SU-DHL-6 (cell line): Measurements from ENCODE around the gene UTP25.

ENCODE experiments used
- H2AFZ ChIP-seq: fragments of 200-600 bp; sonication (generic); 2 replicates; pipeline ENCODE4 v1.6.1; 2014; ENCODE audit warnings: low read depth, mild to moderate bottlenecking, moderate library complexity, mixed read lengths, antibody characterized with exemption, low read length; ENCODE audit not compliant: severe bottlenecking
- H3F3A ChIP-seq: fragments of 200-600 bp; shearing (Covaris generic); 2 replicates; pipeline ENCODE4 v1.6.0; 2016; ENCODE audit warnings: antibody characterized with exemption, mild to moderate bottlenecking; ENCODE audit not compliant: insufficient read depth
- H3K27ac ChIP-seq: fragments of 200-600 bp; sonication (generic); 2 replicates; pipeline ENCODE4 v1.5.1; 2016; ENCODE audit warnings: low read depth, mild to moderate bottlenecking, low read length, moderate library complexity, mixed read lengths
- H3K27me3 ChIP-seq: fragments of 200-600 bp; sonication (generic), shearing (Covaris generic); 2 replicates; pipeline ENCODE4 v1.6.0; 2014; ENCODE audit warnings: mild to moderate bottlenecking, low read length
- H3K36me3 ChIP-seq: fragments of 200-600 bp; sonication (generic); 2 replicates; pipeline ENCODE4 v1.6.1; 2014; ENCODE audit warnings: mild to moderate bottlenecking, low read length, mixed read lengths
- H3K4me2 ChIP-seq: fragments of 300-600, 200-600 bp; shearing (Covaris generic), sonication (generic); 2 replicates; pipeline ENCODE4 v1.6.0; 2014; ENCODE audit warnings: low read length, low read depth, mild to moderate bottlenecking; ENCODE audit not compliant: poor library complexity, severe bottlenecking
- H3K4me3 ChIP-seq: fragments of 200-600 bp; sonication (generic); 2 replicates; pipeline ENCODE4 v1.5.1; 2014; ENCODE audit warnings: antibody characterized with exemption, low read length, mild to moderate bottlenecking, mixed read lengths; ENCODE audit not compliant: insufficient read depth, poor library complexity, severe bottlenecking
- H3K79me2 ChIP-seq: fragments of 200-600 bp; sonication (generic); 2 replicates; pipeline ENCODE4 v1.6.1; 2014; ENCODE audit warnings: mild to moderate bottlenecking, low read length, moderate library complexity; ENCODE audit not compliant: insufficient read depth
- H3K9ac ChIP-seq: fragments of 200-600 bp; sonication (generic); 2 replicates; pipeline ENCODE4 v1.7.0; 2014; ENCODE audit warnings: mild to moderate bottlenecking, low read length
- H3K9me2 ChIP-seq: fragments of 200-600 bp; sonication (generic); replicated peaks from 2 replicates; pipeline ENCODE4 v1.6.1; 2014; ENCODE audit warnings: low read length; ENCODE audit not compliant: insufficient read depth
- H3K9me3 ChIP-seq: fragments of 200-600 bp; sonication (generic); 2 replicates; pipeline ENCODE4 v1.6.1; 2014; ENCODE audit warnings: low read length, mixed read lengths; ENCODE audit not compliant: insufficient read depth
- H4K20me1 ChIP-seq: fragments of 200-600 bp; sonication (generic); 2 replicates; pipeline ENCODE4 v1.6.1; 2014; ENCODE audit warnings: low read depth, mild to moderate bottlenecking, antibody characterized with exemption, low read length, moderate library complexity, mixed read lengths
- EZH2phosphoT487 ChIP-seq: fragments of 200-600 bp; sonication (generic), shearing (Covaris generic); conservative IDR thresholded peaks from 2 replicates; pipeline ENCODE4 v1.6.1; 2018; ENCODE audit warnings: mild to moderate bottlenecking, antibody characterized with exemption, low read length, moderate library complexity, mixed read lengths
- TF ChIP-seq, protein P1 (sequence below): fragments of 200-600 bp; sonication (generic); IDR thresholded peaks from one replicate; pipeline ENCODE4 v1.5.1; 2017; ENCODE audit warnings: antibody characterized with exemption, mild to moderate bottlenecking, low read length, moderate library complexity; ENCODE audit not compliant: insufficient read depth, poor library complexity, severe bottlenecking

The UTP25 gene, protein sequence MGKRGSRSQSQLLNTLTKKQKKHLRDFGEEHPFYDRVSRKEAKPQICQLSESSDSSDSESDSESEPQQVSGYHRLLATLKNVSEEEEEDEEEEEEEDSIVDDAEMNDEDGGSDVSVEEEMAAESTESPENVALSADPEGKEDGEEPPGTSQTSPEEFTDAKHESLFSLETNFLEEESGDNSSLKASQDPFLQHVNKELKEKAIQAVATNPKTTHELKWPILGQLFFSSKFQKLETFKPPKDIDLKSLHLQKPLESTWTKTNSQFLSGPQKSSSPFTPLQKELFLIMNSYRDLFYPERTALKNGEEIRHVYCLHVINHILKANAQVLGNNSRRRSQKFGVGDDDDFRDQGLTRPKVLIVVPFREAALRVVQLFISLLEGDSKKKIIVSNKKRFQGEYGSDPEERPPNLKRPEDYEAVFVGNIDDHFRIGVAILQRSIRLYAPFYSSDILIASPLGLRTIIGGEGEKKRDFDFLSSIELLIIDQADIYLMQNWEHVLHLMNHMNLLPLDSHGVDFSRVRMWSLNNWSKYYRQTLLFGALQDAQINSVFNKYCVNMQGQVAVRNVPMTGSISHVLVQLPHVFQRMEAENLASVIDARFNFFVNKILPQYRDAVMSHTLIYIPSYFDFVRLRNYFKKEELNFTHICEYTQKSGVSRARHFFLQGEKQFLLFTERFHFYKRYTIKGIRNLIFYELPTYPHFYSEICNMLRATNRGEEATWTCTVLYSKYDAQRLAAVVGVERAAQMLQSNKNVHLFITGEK

DNA sequence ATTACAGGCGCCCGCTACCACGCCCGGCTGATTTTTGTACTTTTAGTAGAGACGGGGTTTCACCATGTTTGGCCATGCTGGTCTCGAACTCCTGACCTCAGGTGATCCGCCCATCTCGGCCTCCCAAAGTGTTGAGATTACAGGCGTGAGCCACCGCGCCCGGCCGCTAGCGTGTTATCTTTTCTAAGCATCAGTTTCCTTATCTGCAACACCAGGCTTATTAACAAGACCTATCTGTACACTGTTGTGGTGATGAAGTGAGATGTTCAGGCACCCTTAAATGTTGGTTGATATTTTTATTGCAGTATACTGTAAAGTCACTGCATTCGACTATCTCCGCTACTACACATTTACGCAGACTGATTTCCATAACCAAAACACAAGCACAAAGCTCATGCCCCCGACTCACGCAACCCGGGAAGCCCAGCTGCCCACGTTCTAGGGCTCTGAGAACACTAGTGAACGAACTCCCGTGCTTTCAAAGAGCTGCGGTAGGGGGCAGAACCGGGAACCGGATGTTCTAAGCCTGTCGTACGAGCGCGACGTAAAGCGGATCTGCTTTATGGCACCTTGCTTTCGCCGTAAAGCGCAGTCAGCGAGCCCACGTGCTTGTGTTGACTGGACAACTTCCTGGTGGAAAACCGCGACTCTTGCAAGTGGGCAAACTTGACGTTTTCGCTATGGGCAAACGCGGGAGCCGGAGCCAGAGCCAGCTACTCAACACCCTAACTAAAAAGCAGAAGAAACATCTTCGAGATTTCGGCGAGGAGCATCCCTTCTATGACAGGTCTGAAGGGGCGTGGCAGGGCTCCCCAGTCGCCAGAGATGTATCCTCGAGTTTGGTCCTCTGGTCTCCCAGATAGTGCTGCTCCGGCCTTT is at the start of gene UTP25:
Gene UTP25, plus strand, starts transcription at position 589 of the 879 bp plus-strand sequence. Its CDS starts 92 bp downstream, at position 681.
- peaks cover 32% of the 10 kb centered on the region for H3K79me2 ChIP-seq
- H3K27ac ChIP-seq, result peak within 1 kb of the TSS; percentile 44
- no peaks in the 10 kb centered on the region for H3K27me3 ChIP-seq
- H3K4me2 ChIP-seq, result peak within 1 kb of the TSS; percentile 65
- peak within 1 kb of the TSS; percentile 71 for H3K9ac ChIP-seq
- no peaks in the 10 kb centered on the region for H4K20me1 ChIP-seq
- 0 out of 2 replicates have a peak, but pooled peaks cover 3% of the 10 kb centered on the region for H3F3A ChIP-seq
- no peaks in the 10 kb centered on the region for H3K9me2 ChIP-seq
- H3K9me3 ChIP-seq, result no peaks in the 10 kb centered on the region
- H2AFZ ChIP-seq, result peak within 1 kb of the TSS; percentile 81
- TF ChIP-seq, protein P1, sequence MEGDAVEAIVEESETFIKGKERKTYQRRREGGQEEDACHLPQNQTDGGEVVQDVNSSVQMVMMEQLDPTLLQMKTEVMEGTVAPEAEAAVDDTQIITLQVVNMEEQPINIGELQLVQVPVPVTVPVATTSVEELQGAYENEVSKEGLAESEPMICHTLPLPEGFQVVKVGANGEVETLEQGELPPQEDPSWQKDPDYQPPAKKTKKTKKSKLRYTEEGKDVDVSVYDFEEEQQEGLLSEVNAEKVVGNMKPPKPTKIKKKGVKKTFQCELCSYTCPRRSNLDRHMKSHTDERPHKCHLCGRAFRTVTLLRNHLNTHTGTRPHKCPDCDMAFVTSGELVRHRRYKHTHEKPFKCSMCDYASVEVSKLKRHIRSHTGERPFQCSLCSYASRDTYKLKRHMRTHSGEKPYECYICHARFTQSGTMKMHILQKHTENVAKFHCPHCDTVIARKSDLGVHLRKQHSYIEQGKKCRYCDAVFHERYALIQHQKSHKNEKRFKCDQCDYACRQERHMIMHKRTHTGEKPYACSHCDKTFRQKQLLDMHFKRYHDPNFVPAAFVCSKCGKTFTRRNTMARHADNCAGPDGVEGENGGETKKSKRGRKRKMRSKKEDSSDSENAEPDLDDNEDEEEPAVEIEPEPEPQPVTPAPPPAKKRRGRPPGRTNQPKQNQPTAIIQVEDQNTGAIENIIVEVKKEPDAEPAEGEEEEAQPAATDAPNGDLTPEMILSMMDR, result peak; percentile 43
- TF ChIP-seq EZH2phosphoT487, result no peak
- H3K36me3 ChIP-seq, result peaks cover 19% of the 10 kb centered on the region; the same call in 1 of the 2 replicates
- peak within 1 kb of the TSS; percentile 82 for H3K4me3 ChIP-seq

DNA sequence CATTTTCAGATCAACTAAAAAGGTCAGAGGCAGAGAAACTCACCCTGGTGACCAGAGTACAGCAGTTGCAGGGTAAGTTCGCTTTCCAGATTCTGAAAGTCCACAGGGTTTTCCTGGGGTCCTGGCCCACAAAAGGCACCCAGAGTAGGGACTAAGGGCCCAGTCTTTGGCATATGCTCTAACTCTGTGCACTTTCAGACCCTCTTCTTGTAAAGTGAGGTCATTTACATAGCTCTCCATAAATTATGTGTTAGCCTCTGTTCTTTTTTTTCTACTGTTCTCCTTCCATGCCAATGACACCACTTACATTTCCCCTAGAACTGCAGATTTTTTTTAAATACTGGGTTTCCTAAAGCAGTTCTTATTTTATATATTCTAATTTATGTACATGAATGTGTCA is 49.7 kb upstream of the UTP25 start:
- no peaks in the 10 kb centered on the region for H3F3A ChIP-seq
- no peak overlapping the region for H3K4me3 ChIP-seq
- no peaks in the 10 kb centered on the region for H3K9me3 ChIP-seq
- no peak overlapping the region for H2AFZ ChIP-seq
- no peaks in the 10 kb centered on the region for H3K9me2 ChIP-seq
- no peak for TF ChIP-seq EZH2phosphoT487
- TF ChIP-seq, protein P1, result no peak
- no peaks in the 10 kb centered on the region for H4K20me1 ChIP-seq
- no peaks in the 10 kb centered on the region for H3K27me3 ChIP-seq
- H3K4me2 ChIP-seq, result no peak overlapping the region
- H3K9ac ChIP-seq, result no peak overlapping the region
- H3K79me2 ChIP-seq, result peaks cover 5% of the 10 kb centered on the region; the same call in 1 of the 2 replicates
- peaks cover 13% of the 10 kb centered on the region; the same call in 1 of the 2 replicates for H3K36me3 ChIP-seq
- no peak overlapping the region for H3K27ac ChIP-seq

DNA sequence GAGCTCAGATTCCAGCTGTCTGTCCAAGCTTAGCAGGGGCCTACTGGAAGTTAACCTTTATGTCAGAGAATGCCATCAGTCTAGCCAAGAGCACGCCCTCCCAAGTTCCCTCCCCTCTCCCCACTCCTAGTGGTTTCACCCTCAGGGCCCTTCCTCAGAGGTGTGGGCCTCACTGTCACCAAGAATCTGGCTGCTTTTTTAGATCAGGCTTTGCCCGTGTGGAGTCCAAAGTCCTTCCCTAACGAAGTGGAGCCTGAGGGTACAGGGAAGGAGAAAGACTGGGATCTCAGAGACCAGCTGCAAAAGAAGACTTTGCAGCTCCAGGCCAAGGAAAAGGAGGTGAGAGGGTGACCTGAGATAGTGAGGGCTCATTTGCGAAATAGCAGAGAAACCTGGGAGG is 47.5 kb upstream of the UTP25 start:
- TF ChIP-seq, protein P1, result no peak
- TF ChIP-seq EZH2phosphoT487, result no peak

More for the DNA sequence above, 47.5 kb upstream of the UTP25 start:
- no peaks in the 10 kb centered on the region for H3K9me2 ChIP-seq
- H3K27ac ChIP-seq, result no peak overlapping the region
- H3K27me3 ChIP-seq, result no peaks in the 10 kb centered on the region
- no peak overlapping the region for H3K9ac ChIP-seq
- peaks cover 13% of the 10 kb centered on the region; the same call in 1 of the 2 replicates for H3K36me3 ChIP-seq
- H3K79me2 ChIP-seq, result peaks cover 17% of the 10 kb centered on the region
- no peaks in the 10 kb centered on the region for H3K9me3 ChIP-seq
- H2AFZ ChIP-seq, result no peak overlapping the region
- no peak overlapping the region for H3K4me2 ChIP-seq
- no peaks in the 10 kb centered on the region for H4K20me1 ChIP-seq
- H3F3A ChIP-seq, result no peaks in the 10 kb centered on the region
- no peak overlapping the region for H3K4me3 ChIP-seq
